Liver (tissue), 10 donors: ENCODE measurements around the gene CST8. TPM values are rescaled to one million over a fixed set of nuclear protein-coding genes. Genes with fewer than 3 reads are reported as not detected.

Experiments used
- DNase-seq: peaks from one replicate; pipeline ENCODE4 v3.0.0-alpha.2; 2017; ENCODE audit warnings: low spot score
- H3K27ac ChIP-seq, 2 donors: one replicate each; pipeline ENCODE4 v1.7.0; 2013; ENCODE audit warnings: inconsistent platforms in 2 of 2, low read length in 2 of 2, control low read depth in 1 of 2, low read depth in 1 of 2, mild to moderate bottlenecking in 1 of 2
- H3K27me3 ChIP-seq, 4 donors: one replicate each; pipeline versions ENCODE4 v1.6.1 to v1.7.0; 2013; ENCODE audit warnings: low read length in 3 of 4, inconsistent platforms in 1 of 4, mild to moderate bottlenecking in 1 of 4, moderate library complexity in 1 of 4; ENCODE audit not compliant: control insufficient read depth in 4 of 4, insufficient read depth in 4 of 4
- H3K36me3 ChIP-seq, 4 donors: one replicate each; pipeline versions ENCODE4 v1.6.1 to v1.7.0; 2013; ENCODE audit warnings: low read length in 3 of 4, mild to moderate bottlenecking in 3 of 4, low read depth in 1 of 4, moderate library complexity in 1 of 4; ENCODE audit not compliant: control insufficient read depth in 4 of 4, insufficient read depth in 3 of 4
- H3K4me1 ChIP-seq, 4 donors: one replicate each; pipeline versions ENCODE4 v1.6.1 to v1.7.0; 2013; ENCODE audit warnings: low read length in 3 of 4, mild to moderate bottlenecking in 3 of 4, moderate library complexity in 1 of 4; ENCODE audit not compliant: control insufficient read depth in 4 of 4, insufficient read depth in 4 of 4
- H3K4me3 ChIP-seq, 3 donors: one replicate each; pipeline versions ENCODE4 v1.6.1 to v1.7.0; 2013; ENCODE audit warnings: low read length in 3 of 3, control low read depth in 1 of 3, low read depth in 1 of 3, mild to moderate bottlenecking in 1 of 3
- H3K9ac ChIP-seq, 2 donors: one replicate each; pipeline ENCODE4 v1.7.0; 2013; ENCODE audit warnings: low read length in 2 of 2, mild to moderate bottlenecking in 2 of 2, moderate library complexity in 2 of 2, control low read depth in 1 of 2, low read depth in 1 of 2
- H3K9me3 ChIP-seq, 4 donors: one replicate each; pipeline versions ENCODE4 v1.6.1 to v1.7.0; 2013; ENCODE audit warnings: low read length in 3 of 4; ENCODE audit not compliant: control insufficient read depth in 4 of 4
- CTCF ChIP-seq: fragments of 150-350 bp; IDR thresholded peaks from 2 replicates; pipeline ENCODE4 v1.5.1; 2017; ENCODE audit warnings: improper control_type of control experiment, low read depth, low read length; ENCODE audit not compliant: missing input control
- MAX ChIP-seq: IDR thresholded peaks from 2 replicates; pipeline ENCODE4 v1.6.1; 2016; ENCODE audit warnings: antibody characterized with exemption
- WGBS: extraction: QIAGEN DNeasy Blood & Tissue Kit; methylation state at CpG from one replicate; pipeline ENCODE4 v1.1.7; 2013; 5-methylcytosine and 5-hydroxymethylcytosine counted together
- polyA plus RNA-seq, 2 donors: library from polyadenylated mRNA; stranded (reverse) in 1 of 2; unstranded in 1 of 2; fragments of 200-250 nt in 1 of 2; fragments of >200 nt in 1 of 2; fragmentation: Nextera tagmentation in 1 of 2; extraction: Ambion mirVana in 1 of 2; gene quantifications; one replicate each; pipeline versions ENCODE4 v1.2.1 to v1.2.3, GENCODE V29; 2013 to 2015
- small RNA-seq: library from RNA; depleted of rRNA; stranded (forward); fragments of <200 nt; gene quantifications from one replicate; pipeline ENCODE3, GENCODE V24; 2014
- total RNA-seq, 2 donors: library from RNA; depleted of rRNA; stranded (reverse); fragments of >200 nt; gene quantifications; one replicate each; pipeline ENCODE4 v1.2.3, GENCODE V29; 2014
- donor health status: healthy.
- donor health status: healthy.
- donor health status: healthy.
- donor health status: healthy.
- donor health status: healthy.

The CST8 gene
- total and polyA plus RNA-seq, 4 donors: not detected

- WGBS: 90% methylated on average over 6 of the region's 6 CpGs
- Histone ChIP-seq H3K36me3 (no peaks in the 10 kb centered on the region), H3K4me3 (no peak overlapping the region), H3K27ac (no peak overlapping the region), H3K4me1 (no peaks in the 10 kb centered on the region), H3K9ac (no peak overlapping the region), H3K27me3 (peaks cover 0 to 6% (median 0%) of the 10 kb centered on the region in 4 donors), H3K9me3 (no peaks in the 10 kb centered on the region)
- no peak for DNase-seq
- TF ChIP-seq CTCF (no peak), MAX (no peak)
Observed at GRCh38 chr20:23544133-23544532, 53.2 kb downstream of the CST8 start.

Small RNA genes within 50 kb of the gene (small RNA-seq; reads per million reads assigned to genes)
- gene RF00019: not detected

Other genes with a start within 250 kb of the CST8 start
- 1 to 10 TPM; 9.5 to 9.6 TPM for gene NXT1, start 140.3 kb upstream of the CST8 start, total RNA-seq
- 1 to 10 TPM; 5.7 to 8.1 TPM for gene NXT1, start 140.3 kb upstream of the CST8 start, polyA plus RNA-seq
- gene GZF1, start 128.9 kb upstream of the CST8 start, total RNA-seq: 10 to 100 TPM in 1 of 2 donors, 1 to 10 TPM in 1; 5.6 to 11.0 TPM
- 1 to 10 TPM; 1.6 to 4.5 TPM for gene GZF1, start 128.9 kb upstream of the CST8 start, polyA plus RNA-seq
- 10 to 100 TPM in 1 of 2 donors, 1 to 10 TPM in 1; 6.1 to 10.6 TPM for gene NAPB, start 69.6 kb upstream of the CST8 start, total RNA-seq
- gene NAPB, start 69.6 kb upstream of the CST8 start, polyA plus RNA-seq: 1 to 10 TPM; 2.4 to 2.9 TPM
- not detected for gene CSTL1, start 51.4 kb upstream of the CST8 start, total RNA-seq
- not detected for gene CSTL1, start 51.4 kb upstream of the CST8 start, polyA plus RNA-seq
- gene CST11, start 38.2 kb upstream of the CST8 start, total RNA-seq: not detected
- gene CST11, start 38.2 kb upstream of the CST8 start, polyA plus RNA-seq: not detected
- not detected for gene CST9L, start 77.4 kb downstream of the CST8 start, total RNA-seq
- gene CST9L, start 77.4 kb downstream of the CST8 start, polyA plus RNA-seq: not detected
- not detected for gene CST9, start 114.8 kb downstream of the CST8 start, total RNA-seq
- not detected for gene CST9, start 114.8 kb downstream of the CST8 start, polyA plus RNA-seq
- gene CST3, start 146.8 kb downstream of the CST8 start, total RNA-seq: 100 to 1,000 TPM; 153 to 364 TPM
- gene CST3, start 146.8 kb downstream of the CST8 start, polyA plus RNA-seq: 1,000 to 10,000 TPM in 1 of 2 donors, 100 to 1,000 TPM in 1; 662 to 1,712 TPM
- gene CST4, start 197.9 kb downstream of the CST8 start, total RNA-seq: not detected
- not detected for gene CST4, start 197.9 kb downstream of the CST8 start, polyA plus RNA-seq